Neural progenitor cell (in vitro differentiated cells): ENCODE measurements around the gene RINL.

ENCODE experiments used
- CTCF ChIP-seq: fragments of 200-600 bp; sonication (generic); IDR thresholded peaks from 2 replicates; pipeline ENCODE4 v1.5.1; 2017; ENCODE audit warnings: antibody characterized with exemption, mild to moderate bottlenecking
- EZH2 ChIP-seq: fragments of 200-600 bp; sonication (generic); IDR thresholded peaks from 2 replicates; pipeline ENCODE4 v1.6.1; 2017; ENCODE audit warnings: antibody characterized with exemption, mild to moderate bottlenecking, moderate library complexity

GRCh38 chr19:38890686-38891085 lies 12.6 kb upstream of the RINL start:
- TF ChIP-seq EZH2 (no peak), CTCF (no peak)
